ENCODE measurements around the gene ATP11A.

- TF ChIP-seq CTCF (IDR thresholded peaks at IDR 0.05; ENCODE audit: extremely low read depth in 1 of 2, insufficient read depth in 1 of 2, low read depth in 1 of 2, low read length in 2 of 2) = no peak
- no peak for TF ChIP-seq MAX (IDR thresholded peaks at IDR 0.05; ENCODE audit: insufficient read depth, insufficient read length)
- TF ChIP-seq EZH2 (IDR thresholded peaks at IDR 0.05; ENCODE audit: borderline replicate concordance, low read depth, low read length, severe bottlenecking) = no peak
- no peak for TF ChIP-seq POLR2AphosphoS5 (IDR thresholded peaks at IDR 0.05; ENCODE audit: insufficient read depth, low read depth, low read length)
- TF ChIP-seq MYC (IDR thresholded peaks at IDR 0.05; ENCODE audit: low read depth, low read length) = no peak
- no peak for TF ChIP-seq POLR2A (IDR thresholded peaks at IDR 0.05; ENCODE audit: low read depth, low read length)
- TF ChIP-seq JUN (IDR thresholded peaks at IDR 0.05; ENCODE audit: borderline replicate concordance, insufficient read depth, insufficient read length, low read depth) = no peak
- no peak for TF ChIP-seq FOS (IDR thresholded peaks at IDR 0.05; ENCODE audit: borderline replicate concordance, insufficient read depth, low read length)
Measured at GRCh38 chr13:112808377-112809140, 118.7 kb downstream of the ATP11A start.

All from endothelial cell of umbilical vein (primary cell).